Ureter (tissue), 1 donor: ENCODE data around the gene KCNQ5. TPM values are rescaled to one million over a fixed set of nuclear protein-coding genes. Genes with fewer than 3 reads are reported as not detected.

Experiments
- DNase-seq: peaks from one replicate; pipeline ENCODE4 v3.0.0-alpha.2; 2020; ENCODE audit warnings: low spot score
- total RNA-seq: library from RNA; stranded (reverse); gene quantifications from one replicate; pipeline ENCODE4 v1.2.4, GENCODE V29; 2023
- donor health status: DM: yes; HTN: yes; CAD: no.

The KCNQ5 gene
- total RNA-seq, 1 donor from 2014 or later, result 1.8 TPM

DNA sequence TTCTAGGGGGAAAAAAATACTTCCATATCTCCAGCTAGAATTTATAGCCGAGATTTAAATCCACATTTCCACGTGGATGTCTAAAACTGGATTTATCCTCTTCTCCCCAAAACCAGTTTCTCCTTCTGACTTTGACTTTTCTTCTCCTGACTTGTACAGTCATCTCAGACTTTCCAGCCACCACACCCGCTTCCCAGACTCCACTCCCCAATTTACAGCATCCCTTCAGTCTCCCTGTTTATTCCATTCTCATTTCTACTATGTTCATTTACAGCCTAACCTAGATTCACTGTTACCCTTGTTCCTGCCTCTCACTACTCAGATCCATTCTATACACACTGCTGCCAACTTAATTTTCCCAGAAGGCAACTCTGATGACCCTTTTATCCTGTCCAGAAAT lies 378.6 kb downstream of the KCNQ5 start:
- no peak for DNase-seq

- DNase-seq, result no peak
These were observed 380.7 kb downstream of the KCNQ5 start for GRCh38 chr6:73002588-73002987.

DNA sequence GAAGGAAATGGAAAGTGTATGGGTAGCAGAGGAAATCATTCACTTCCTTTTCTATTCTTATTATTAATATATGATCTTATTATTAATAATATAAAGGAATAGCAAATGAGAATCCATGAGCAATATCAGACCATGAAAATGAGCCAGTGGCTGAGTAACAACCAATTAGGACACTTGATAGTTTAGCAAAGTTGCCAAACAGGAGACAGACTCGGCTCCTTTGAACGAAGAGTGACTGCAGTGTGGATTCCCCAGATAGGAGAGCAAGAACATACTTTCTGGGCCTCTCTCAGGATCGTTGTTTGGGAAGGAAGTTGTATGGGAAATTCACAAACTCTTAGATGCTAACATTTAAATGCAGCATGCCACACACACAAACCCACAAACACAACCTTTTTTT lies 381.4 kb downstream of the KCNQ5 start:
- DNase-seq, result no peak

DNA sequence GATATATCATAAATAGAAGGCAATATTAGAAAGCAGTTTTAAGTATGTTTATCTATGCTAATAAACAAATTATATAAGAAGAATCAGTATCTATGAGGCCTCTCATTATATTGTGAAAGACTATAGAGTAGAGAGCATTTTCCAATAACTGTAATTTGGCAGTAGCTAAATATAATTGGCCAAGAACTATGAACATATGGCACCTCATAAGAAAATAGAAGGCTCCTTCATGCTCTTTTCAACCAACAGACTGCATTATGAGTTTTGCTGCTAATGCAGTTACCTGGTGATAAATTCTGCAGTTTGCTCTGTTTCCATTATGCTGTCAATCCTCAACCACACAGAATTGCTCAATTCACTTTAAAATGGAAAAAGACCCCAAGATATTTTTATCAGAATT lies 382.4 kb downstream of the KCNQ5 start:
- no peak for DNase-seq

- DNase-seq, result no peak
These were observed 383.0 kb downstream of the KCNQ5 start for GRCh38 chr6:73004861-73005260.

DNA sequence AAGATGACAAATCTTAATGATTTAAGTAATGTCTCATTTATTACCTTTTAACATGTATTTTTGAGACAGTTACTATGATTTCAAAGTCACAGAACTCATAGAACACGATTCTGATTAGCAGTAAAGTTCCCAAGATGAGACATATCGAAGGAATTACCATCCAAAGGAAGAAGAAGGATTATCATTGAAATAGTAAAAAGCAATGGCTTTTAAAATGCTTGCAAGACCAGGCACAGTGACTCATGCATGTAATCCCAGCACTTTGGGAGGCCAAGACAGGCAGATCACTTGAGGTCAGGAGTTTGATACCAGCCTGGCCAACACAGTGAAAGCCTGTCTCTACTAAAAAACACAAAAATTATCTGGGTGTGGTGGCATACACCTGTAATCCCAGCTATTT lies 384.3 kb downstream of the KCNQ5 start:
- no peak for DNase-seq

GRCh38 chr6:73011945-73012344 lies 390.1 kb downstream of the KCNQ5 start:
- DNase-seq, result no peak

DNA sequence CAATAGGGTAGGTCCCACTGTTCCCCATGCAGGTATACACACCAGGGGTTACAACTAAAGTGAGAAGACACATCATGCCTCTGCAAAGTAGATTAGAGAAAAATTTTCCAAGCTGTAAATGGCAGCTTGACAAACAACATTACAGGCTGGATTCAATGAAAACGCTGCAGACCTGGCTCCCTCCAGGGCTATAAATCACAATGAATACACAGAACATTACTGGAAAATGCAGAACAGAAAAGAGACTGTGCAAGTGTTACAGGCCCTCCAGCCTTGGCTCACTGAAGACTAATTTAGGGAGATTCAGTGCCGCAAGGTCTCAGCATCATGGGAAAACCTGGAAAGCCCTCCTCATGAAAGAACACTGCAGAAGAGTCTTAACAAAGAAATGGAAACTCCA lies 395.6 kb downstream of the KCNQ5 start:
- DNase-seq, result no peak

DNA sequence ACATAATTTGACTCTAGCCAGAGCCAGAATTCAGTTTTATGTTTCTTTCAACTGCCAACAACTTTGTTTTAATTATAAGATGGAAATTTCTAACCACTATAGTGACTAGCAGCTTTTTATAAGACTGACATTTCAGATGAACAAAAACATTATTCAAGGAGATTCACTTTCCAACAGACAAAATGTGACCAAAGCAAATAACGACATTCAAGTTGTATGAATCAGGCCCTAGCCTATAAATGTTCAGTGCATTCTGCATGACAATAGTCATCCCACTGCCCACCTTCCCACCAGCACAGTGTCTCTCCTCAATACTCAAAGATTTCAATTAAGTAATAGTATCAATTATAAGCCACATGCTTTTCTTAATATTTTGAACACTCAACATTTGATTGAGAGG lies 402.7 kb downstream of the KCNQ5 start:
- DNase-seq, result no peak

- no peak for DNase-seq
These were observed 405.8 kb downstream of the KCNQ5 start for GRCh38 chr6:73027691-73028090.

DNA sequence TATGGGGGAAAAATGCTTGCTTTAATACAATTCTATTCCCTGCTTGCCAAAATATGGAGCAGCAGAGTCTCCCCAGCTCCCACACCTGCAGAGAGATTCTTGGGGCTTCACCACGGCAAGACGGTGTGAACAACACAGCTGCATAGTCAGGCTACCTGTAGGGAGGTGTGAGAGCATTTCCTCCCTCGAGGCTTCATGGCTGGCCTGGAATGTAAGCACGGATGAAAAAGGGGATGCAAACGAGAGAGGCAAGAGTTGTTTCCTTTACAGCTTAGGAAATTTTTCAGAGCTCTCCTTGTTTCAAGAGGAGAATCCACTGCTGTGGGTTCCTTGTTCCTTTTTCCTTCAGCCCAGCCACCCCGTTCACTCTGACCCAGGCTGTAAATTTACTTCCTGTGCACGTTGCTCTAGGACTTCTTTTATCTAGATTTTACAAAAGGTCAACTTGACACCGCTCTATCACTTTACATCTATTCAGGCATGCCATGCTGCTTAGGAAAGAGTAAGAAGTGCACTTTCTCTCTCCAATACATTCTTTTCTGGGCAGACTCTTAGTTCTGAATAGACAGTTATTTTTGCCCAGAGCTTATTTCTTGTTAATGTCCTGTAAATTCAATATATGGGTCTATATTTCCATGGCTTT lies 406.4 kb downstream of the KCNQ5 start:
- DNase-seq, result no peak

DNA sequence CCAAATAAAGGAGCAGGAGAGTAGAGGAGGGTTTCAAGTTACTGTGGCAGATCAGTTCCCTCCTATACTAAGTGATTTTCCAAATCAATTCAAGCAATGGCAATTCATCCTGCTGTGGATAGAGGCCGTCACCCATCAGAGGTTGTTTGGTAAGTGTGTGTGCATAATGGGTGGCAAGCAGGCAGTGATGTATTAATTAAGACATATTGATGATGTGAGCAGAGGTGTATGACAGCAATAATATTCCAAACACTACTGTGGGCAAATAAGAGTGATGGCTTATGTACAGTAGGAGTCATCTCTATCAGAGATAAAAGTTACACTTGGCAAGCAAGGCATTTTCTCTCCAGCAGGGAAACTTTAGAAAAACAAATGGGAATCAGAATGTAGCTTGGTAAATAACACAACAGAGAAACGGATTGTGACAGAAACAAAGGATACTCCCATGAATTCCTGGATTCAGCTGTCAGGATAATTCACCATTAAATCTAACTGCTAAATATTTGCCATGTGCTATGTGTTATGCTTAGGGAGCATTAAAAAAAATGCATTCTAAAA lies 407.1 kb downstream of the KCNQ5 start:
- no peak for DNase-seq

GRCh38 chr6:73030257-73030656 lies 408.4 kb downstream of the KCNQ5 start:
- no peak for DNase-seq

DNA sequence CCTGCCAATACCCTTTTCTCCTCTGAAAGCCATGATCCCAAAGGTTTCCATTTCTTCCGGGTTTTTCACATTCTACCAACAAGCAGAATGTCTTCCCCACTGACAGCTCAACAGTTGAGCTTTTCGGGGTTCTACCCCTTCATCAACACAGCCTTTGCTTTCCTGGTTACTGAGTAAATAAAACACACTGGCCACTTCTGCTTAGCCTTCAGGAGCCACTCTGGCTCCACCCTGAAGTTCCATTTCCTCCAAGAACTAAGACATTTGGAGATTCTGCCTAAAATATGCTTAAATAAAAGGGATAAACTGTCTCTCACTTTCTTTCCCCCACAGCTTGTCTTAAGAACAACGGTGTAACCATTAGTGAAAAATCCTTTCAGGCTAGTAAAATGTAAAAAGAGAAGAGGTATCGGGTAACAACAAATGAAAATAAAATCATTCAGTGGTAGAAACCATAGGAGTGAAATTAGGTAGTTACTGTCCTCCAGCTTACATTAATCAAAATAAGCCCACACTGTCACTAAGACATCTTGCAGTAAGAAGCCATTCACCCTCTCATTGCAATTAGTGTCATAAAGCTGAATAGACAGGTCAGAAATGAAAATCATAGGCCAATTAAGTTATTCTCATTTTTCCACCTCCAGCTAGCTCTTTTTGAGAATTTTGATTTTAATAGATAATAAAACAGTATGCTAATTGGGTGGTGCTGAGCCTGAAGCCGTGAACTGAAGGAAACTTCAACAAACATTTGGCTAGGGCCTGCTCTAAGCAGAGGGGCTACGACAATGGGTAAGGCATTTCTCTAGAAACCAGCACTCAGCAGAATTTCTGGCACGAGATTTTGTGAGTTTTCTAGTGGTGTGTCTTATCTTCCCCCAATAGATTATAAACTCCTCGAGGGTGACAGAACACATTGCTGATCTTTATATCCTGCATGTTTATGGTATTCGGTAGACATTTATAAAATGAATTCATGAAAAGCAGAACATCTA lies 409.2 kb downstream of the KCNQ5 start:
- no peak for DNase-seq

DNA sequence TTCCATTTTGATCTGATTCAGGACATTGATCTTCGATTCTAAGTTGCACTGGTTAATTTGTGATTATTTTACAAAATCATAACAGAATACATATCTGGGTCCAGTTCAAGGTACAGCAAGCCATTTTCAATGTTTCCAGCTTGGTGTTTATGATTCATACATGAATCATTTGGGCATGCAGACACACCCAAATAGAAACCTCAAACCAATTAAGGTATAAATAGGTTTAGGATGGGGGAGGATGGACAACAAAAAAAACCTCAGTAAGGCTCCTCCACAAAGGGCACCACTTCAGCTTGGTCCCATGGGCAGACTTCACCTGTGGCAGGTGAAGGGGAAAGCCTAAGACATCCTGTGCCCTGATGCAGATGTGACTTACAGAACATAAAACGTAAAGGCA lies 410.7 kb downstream of the KCNQ5 start:
- DNase-seq, result no peak

DNA sequence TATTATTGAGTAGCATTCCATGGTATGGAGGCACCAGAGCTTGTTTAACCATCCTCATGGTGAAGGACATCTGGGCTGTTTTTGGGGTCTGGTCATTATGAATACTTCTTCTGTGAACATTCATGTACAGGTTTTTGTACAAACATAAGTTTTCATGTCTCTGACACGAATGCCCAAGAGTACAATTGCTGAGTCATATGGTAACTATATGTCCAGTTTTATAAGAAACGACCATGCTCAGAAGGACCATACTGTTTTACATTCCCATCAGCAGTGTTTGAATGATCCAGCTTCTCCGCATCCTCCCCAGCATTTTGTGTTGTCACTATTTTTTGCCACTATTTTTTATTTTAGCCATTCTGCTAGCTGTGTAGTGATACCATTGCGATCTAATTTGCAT lies 414.8 kb downstream of the KCNQ5 start:
- DNase-seq, result no peak

DNA sequence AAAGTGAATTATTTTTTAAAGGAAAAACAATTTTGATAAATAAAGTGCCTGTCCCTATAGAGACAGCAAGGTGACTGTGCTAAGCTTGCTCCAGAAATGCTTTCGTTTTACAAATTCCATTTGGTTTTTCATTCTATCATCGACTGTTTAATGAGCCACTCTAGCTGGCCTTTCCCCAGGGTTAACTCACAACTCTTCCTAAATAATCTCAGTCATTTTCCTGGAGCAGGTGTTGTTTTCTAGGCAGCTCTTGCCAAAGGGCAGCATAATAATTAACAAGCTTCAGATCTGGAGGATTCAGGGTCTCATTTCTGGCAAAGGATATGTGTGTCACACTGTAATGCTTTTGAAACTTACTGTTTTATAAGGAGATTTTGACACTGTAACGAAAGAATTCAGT lies 419.2 kb downstream of the KCNQ5 start:
- DNase-seq, result no peak

GRCh38 chr6:73042892-73043291 lies 421.0 kb downstream of the KCNQ5 start:
- no peak for DNase-seq

GRCh38 chr6:73043446-73043845 lies 421.6 kb downstream of the KCNQ5 start:
- no peak for DNase-seq

GRCh38 chr6:73045609-73046008 lies 423.7 kb downstream of the KCNQ5 start:
- no peak for DNase-seq

- DNase-seq, result no peak
These were observed 425.9 kb downstream of the KCNQ5 start for GRCh38 chr6:73047801-73048200.

GRCh38 chr6:73049971-73050594 lies 428.2 kb downstream of the KCNQ5 start:
- no peak for DNase-seq
